ENCODE results near the gene GALK1.
"Not testable (repeated sequence)": the region's sequence is repeated elsewhere in the genome, so short reads cannot be mapped to it uniquely, and the experiment has no call there.

Gene GALK1

GRCh38 chr17:75783803-75784472 is 18.9 kb upstream of the GALK1 start:
- no peak for DNase-seq

GRCh38 chr17:75783069-75783783 is 18.2 kb upstream of the GALK1 start:
- no peak for DNase-seq

- no peak for DNase-seq
Observed at GRCh38 chr17:75779987-75780889, 15.2 kb upstream of the GALK1 start.

GRCh38 chr17:75779250-75779986 is 14.4 kb upstream of the GALK1 start:
- peak; percentile 99 for DNase-seq

- DNase-seq, result no peak
Observed at GRCh38 chr17:75778861-75779249, 13.9 kb upstream of the GALK1 start.

GRCh38 chr17:75778066-75778860 is 13.3 kb upstream of the GALK1 start:
- not testable (repeated sequence) for DNase-seq

GRCh38 chr17:75777296-75777922 is 12.4 kb upstream of the GALK1 start:
- DNase-seq, result no peak

GRCh38 chr17:75776386-75777295 is 11.6 kb upstream of the GALK1 start:
- DNase-seq, result no peak

GRCh38 chr17:75774991-75775668 is 10.1 kb upstream of the GALK1 start:
- DNase-seq, result no peak

- no peak for DNase-seq
Observed at GRCh38 chr17:75774471-75774990, 9.5 kb upstream of the GALK1 start.

- no peak for DNase-seq
Observed at GRCh38 chr17:75773808-75774470, 8.9 kb upstream of the GALK1 start.

- DNase-seq, result no peak
Observed at GRCh38 chr17:75773121-75773807, 8.3 kb upstream of the GALK1 start.

GRCh38 chr17:75771334-75772281 is 6.6 kb upstream of the GALK1 start:
- DNase-seq, result no peak

- no peak for DNase-seq
Observed at GRCh38 chr17:75769536-75769935, 4.5 kb upstream of the GALK1 start.

GRCh38 chr17:75767881-75768280 is 2.9 kb upstream of the GALK1 start:
- no peak for DNase-seq

- DNase-seq, result no peak
Observed at GRCh38 chr17:75765981-75766380, 989 bp upstream of the GALK1 start.

- DNase-seq, result no peak
Observed at GRCh38 chr17:75764417-75764710, 628 bp downstream of the GALK1 start.
